Glutamatergic neuron (in vitro differentiated cells): Measurements from ENCODE around the gene CFAP74. TPM values are rescaled to one million over a fixed set of nuclear protein-coding genes. Genes with fewer than 3 reads are reported as not detected.

ENCODE experiments used
- DNase-seq: peaks from one replicate; pipeline ENCODE4 v3.0.0; 2022
- H3K27ac Mint-ChIP-seq: one replicate; pipeline ENCODE4 v1.8.0; 2020; ENCODE audit warnings: mild to moderate bottlenecking, mixed read lengths, inconsistent platforms; ENCODE audit not compliant: unreplicated experiment
- H3K27me3 Mint-ChIP-seq: one replicate; pipeline ENCODE4 v1.8.0; 2020; ENCODE audit warnings: mild to moderate bottlenecking, moderate library complexity, mixed read lengths, inconsistent platforms; ENCODE audit not compliant: unreplicated experiment
- H3K36me3 Mint-ChIP-seq: one replicate; pipeline ENCODE4 v1.8.0; 2020; ENCODE audit warnings: mild to moderate bottlenecking, mixed read lengths, inconsistent platforms; ENCODE audit not compliant: unreplicated experiment
- H3K4me1 Mint-ChIP-seq: one replicate; pipeline ENCODE4 v1.8.0; 2020; ENCODE audit warnings: mild to moderate bottlenecking, low read depth, mixed read lengths, inconsistent platforms; ENCODE audit not compliant: unreplicated experiment
- H3K4me3 Mint-ChIP-seq: one replicate; pipeline ENCODE4 v1.8.0; 2020; ENCODE audit warnings: mild to moderate bottlenecking, mixed read lengths, inconsistent platforms; ENCODE audit not compliant: unreplicated experiment
- H3K9me3 Mint-ChIP-seq: one replicate; pipeline ENCODE4 v1.8.0; 2020; ENCODE audit warnings: mild to moderate bottlenecking, moderate library complexity, mixed read lengths, inconsistent platforms; ENCODE audit not compliant: unreplicated experiment
- CTCF ChIP-seq: fragments of 200-600 bp; sonication (generic); IDR thresholded peaks from one replicate; pipeline ENCODE4 v1.5.0; 2021; ENCODE audit not compliant: partially characterized antibody, unreplicated experiment
- total RNA-seq: library from RNA; stranded (reverse); fragmentation: NEBNext Ultra II Directional; extraction: Animal tissue kit (Norgen Biotek cat#: 25700); gene quantifications from one replicate; pipeline ENCODE4 v1.2.1, GENCODE V29; 2021; ENCODE audit not compliant: unreplicated experiment

CFAP74 gene
- total RNA-seq, 1 donor from 2014 or later: not detected

GRCh38 chr1:1880617-1881312, 122.8 kb downstream of the CFAP74 start:
- Mint-ChIP-seq H3K27ac (peak overlapping the region; percentile 45), H3K27me3 (peaks cover 5% of the 10 kb centered on the region), H3K4me3 (peak overlapping the region; percentile 65), H3K9me3 (peaks cover 4% of the 10 kb centered on the region), H3K4me1 (peaks cover 30% of the 10 kb centered on the region), H3K36me3 (peaks cover 7% of the 10 kb centered on the region)
- no peak for TF ChIP-seq CTCF
- no peak for DNase-seq

GRCh38 chr1:1879942-1880341, 123.6 kb downstream of the CFAP74 start:
- no peak for TF ChIP-seq CTCF
- DNase-seq: no peak
- Mint-ChIP-seq H3K4me3 (no peak overlapping the region), H3K27ac (no peak overlapping the region), H3K27me3 (peaks cover 5% of the 10 kb centered on the region), H3K4me1 (peaks cover 30% of the 10 kb centered on the region), H3K9me3 (peaks cover 7% of the 10 kb centered on the region), H3K36me3 (peaks cover 12% of the 10 kb centered on the region)

- TF ChIP-seq CTCF: no peak
- Mint-ChIP-seq H3K27me3 (peaks cover 5% of the 10 kb centered on the region), H3K27ac (no peak overlapping the region)
Measured at GRCh38 chr1:1877865-1878436, 125.6 kb downstream of the CFAP74 start.

GRCh38 chr1:1876335-1876930, 127.2 kb downstream of the CFAP74 start:
- peaks cover 14% of the 10 kb centered on the region for H3K27me3 Mint-ChIP-seq
- H3K36me3 Mint-ChIP-seq: peaks cover 12% of the 10 kb centered on the region
- DNase-seq: no peak
- no peak overlapping the region for H3K27ac Mint-ChIP-seq
- H3K4me3 Mint-ChIP-seq: peak overlapping the region; percentile 46
- no peak for TF ChIP-seq CTCF
- peaks cover 12% of the 10 kb centered on the region for H3K9me3 Mint-ChIP-seq
- peaks cover 34% of the 10 kb centered on the region for H3K4me1 Mint-ChIP-seq

More at GRCh38 chr1:1877865-1878436, 125.6 kb downstream of the CFAP74 start:
- Mint-ChIP-seq H3K4me3 (no peak overlapping the region), H3K36me3 (peaks cover 12% of the 10 kb centered on the region), H3K4me1 (peaks cover 29% of the 10 kb centered on the region), H3K9me3 (peaks cover 7% of the 10 kb centered on the region)
- no peak for DNase-seq

GRCh38 chr1:1875932-1876331, 127.7 kb downstream of the CFAP74 start:
- no peak for DNase-seq
- Mint-ChIP-seq H3K27me3 (peaks cover 14% of the 10 kb centered on the region), H3K9me3 (peaks cover 13% of the 10 kb centered on the region), H3K36me3 (peaks cover 12% of the 10 kb centered on the region), H3K4me1 (peaks cover 31% of the 10 kb centered on the region), H3K4me3 (peak overlapping the region; percentile 46), H3K27ac (no peak overlapping the region)
- no peak for TF ChIP-seq CTCF
